ENCODE measurements around the gene CCNB1IP1.
"Not testable (repeated sequence)": the region's sequence is repeated elsewhere in the genome, so short reads cannot be mapped to it uniquely, and the experiment has no call there.

CCNB1IP1 gene

GRCh38 chr14:20332788-20333493 is at the start of gene CCNB1IP1:
Gene CCNB1IP1 (minus strand): TSS chr14:20333279. CDS start chr14:20316523, 16,756 bp downstream.
- peak in 1 of 2 donors; percentile 18 for DNase-seq (ENCODE audit: low read depth in 2 of 2)

- no peak for DNase-seq (ENCODE audit: low read depth in 2 of 2)
Measured at GRCh38 chr14:20382526-20382925, 49.4 kb upstream of the CCNB1IP1 start.

DNA sequence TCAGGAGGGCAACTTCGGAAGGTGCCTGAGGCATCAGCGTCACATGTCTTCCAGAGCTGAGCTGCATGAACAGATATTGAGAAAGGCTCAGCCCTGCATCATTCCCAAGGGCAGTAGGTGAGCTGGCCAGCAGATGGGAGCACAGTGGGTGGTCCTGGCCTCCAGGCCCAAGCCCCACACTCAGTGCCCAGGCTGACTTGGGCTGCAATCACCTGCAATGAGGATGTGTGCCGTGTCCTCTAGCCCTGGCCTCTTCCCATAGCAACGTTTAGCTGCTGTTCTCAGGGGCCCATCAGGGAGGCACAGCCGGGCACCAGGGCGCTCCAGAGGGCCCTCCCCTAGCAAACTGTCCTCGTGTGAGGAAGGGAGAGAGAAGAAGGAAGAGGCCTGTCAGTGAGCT is 48.3 kb upstream of the CCNB1IP1 start:
- no peak for DNase-seq (ENCODE audit: low read depth in 2 of 2)

- DNase-seq (ENCODE audit: low read depth in 2 of 2) = no peak
Measured at GRCh38 chr14:20380681-20381080, 47.6 kb upstream of the CCNB1IP1 start.

GRCh38 chr14:20379743-20380142 is 46.7 kb upstream of the CCNB1IP1 start:
- DNase-seq (ENCODE audit: low read depth in 2 of 2) = no peak

DNA sequence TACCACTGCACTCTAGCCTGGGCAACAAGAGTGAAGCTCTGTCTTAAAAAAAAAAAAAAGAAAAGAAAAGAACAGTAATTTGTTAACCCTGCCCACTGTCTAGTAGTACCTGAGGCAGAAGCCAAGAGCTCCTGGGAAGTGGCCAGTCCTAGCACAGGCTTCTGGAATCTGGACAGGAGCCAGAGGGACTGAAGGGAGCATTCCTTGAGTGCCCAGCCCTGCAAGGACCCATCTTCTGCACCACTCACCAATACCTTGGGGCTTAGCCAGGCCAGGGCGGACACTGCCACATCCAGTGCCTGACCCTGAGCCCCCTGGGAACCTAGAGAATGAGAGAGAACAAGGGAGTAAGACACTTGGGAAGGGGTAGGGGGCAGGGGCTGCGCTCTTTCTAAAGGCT is 44.1 kb upstream of the CCNB1IP1 start:
- DNase-seq (ENCODE audit: low read depth in 2 of 2) = no peak

DNA sequence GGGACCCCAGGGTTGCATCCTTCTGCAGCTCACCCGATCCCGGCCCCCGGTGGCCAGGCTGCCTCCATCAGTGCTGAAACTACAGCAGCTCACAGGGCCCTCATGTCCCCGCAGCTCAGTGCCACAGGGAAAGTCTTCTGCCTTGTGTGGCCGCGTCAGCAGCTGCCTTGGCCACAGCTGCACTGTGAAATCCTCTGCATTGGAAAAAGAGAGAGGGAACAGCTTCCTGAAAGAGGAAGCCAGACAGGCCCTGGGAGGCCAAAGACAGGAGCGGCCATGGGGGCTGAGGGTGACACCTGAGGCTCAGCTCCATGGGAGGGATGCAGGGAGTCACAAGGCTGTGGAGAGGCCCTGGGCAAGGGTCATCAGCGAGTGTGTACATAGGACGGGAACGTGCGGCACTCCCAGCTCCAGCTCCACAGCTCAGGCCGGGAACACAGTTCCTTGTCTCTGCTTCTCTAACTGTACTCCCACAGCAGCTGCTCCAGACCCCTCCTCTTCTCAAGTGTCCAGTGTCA is 43.1 kb upstream of the CCNB1IP1 start:
- no peak for DNase-seq (ENCODE audit: low read depth in 2 of 2)

GRCh38 chr14:20375471-20375870 is 42.4 kb upstream of the CCNB1IP1 start:
- DNase-seq (ENCODE audit: low read depth in 2 of 2) = no peak

GRCh38 chr14:20372796-20373195 is 39.7 kb upstream of the CCNB1IP1 start:
- DNase-seq (ENCODE audit: low read depth in 2 of 2) = no peak

- DNase-seq (ENCODE audit: low read depth in 2 of 2) = no peak
Measured at GRCh38 chr14:20365928-20366327, 32.8 kb upstream of the CCNB1IP1 start.

- DNase-seq (ENCODE audit: low read depth in 2 of 2) = not testable (repeated sequence)
Measured at GRCh38 chr14:20358474-20358873, 25.4 kb upstream of the CCNB1IP1 start.

DNA sequence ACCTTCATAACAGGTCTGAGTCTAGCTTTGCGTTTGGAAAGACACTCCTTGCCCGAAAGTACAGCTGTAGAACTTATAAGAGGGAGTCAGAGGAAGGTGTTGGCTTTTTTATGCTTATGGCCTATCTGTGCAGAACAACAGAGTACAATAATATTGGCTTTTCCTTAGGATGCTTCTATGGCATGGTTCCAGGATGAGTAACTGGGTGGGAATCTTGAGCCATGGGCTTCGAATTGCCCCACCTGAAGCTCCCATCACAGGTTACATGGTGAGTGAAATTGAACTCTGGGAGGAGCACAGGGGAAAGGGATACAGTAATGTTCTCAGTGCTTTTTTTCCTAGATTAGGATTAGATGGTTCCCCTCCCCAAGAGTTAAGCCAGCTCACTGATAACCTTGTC is 23.3 kb upstream of the CCNB1IP1 start:
- DNase-seq (ENCODE audit: low read depth in 2 of 2) = no peak

GRCh38 chr14:20350860-20351259 is 17.8 kb upstream of the CCNB1IP1 start:
- no peak for DNase-seq (ENCODE audit: low read depth in 2 of 2)

- DNase-seq (ENCODE audit: low read depth in 2 of 2) = no peak
Measured at GRCh38 chr14:20350282-20350681, 17.2 kb upstream of the CCNB1IP1 start.

GRCh38 chr14:20347747-20348146 is 14.7 kb upstream of the CCNB1IP1 start:
- no peak for DNase-seq (ENCODE audit: low read depth in 2 of 2)

GRCh38 chr14:20346713-20347112 is 13.6 kb upstream of the CCNB1IP1 start:
- no peak for DNase-seq (ENCODE audit: low read depth in 2 of 2)

- no peak for DNase-seq (ENCODE audit: low read depth in 2 of 2)
Measured at GRCh38 chr14:20345366-20345765, 12.3 kb upstream of the CCNB1IP1 start.

DNA sequence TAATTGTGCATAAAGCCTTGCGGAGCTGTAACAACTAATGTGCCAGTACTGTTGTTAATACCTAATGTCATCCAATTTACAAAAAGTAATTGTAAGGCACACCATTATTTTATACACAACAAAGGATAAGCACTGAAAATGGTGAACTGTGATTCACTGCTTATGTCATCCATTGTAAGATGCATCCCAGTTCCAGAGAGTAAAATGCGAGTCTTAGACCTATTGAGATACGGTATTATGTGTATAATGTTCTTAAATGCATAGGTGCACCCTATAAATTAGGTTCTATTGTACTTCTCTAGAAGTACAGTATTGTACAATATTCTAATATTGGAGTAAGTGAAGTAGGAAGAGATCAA is 10.8 kb upstream of the CCNB1IP1 start:
- no peak for DNase-seq (ENCODE audit: low read depth in 2 of 2)

DNA sequence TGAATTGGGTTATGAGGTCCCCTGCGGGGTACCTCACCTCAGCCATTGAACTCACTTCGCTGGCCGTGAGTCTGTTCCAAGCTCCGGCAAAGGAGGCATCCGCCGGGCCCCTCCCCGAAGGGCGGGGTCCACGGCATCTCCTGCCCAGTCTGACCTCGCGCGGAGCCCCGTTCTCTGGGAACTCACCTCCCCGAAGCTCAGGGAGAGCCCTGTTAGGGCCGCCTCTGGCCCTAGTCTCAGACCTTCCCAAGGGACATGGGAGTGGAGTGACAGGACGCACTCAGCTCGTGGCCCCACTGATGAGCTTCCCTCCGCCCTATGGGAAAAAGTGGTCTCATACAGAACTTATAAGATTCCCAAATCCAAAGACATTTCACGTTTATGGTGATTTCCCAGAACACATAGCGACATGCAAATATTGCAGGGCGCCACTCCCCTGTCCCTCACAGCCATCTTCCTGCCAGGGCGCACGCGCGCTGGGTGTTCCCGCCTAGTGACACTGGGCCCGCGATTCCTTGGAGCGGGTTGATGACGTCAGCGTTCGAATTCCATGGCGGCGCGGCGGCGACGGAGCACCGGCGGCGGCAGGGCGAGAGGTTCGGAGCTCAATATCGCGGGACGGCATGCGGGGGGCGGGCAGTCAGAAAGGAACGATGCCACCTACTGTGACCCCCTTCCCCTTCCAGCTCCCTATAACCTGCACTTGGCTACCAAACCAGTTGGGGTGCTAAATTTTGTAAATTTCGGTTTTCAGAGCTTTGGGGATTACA is 10.2 kb upstream of the CCNB1IP1 start, which contains the start of gene PARP2:
TSS of gene PARP2 (plus strand) at position 544 of the 770 bp plus-strand sequence. CDS start at position 551, 7 bp downstream.
- DNase-seq (ENCODE audit: low read depth in 2 of 2) = peak; percentile 86 to 89

- no peak for DNase-seq (ENCODE audit: low read depth in 2 of 2)
Measured at GRCh38 chr14:20341646-20342045, 8.6 kb upstream of the CCNB1IP1 start.

- not testable (repeated sequence) for DNase-seq (ENCODE audit: low read depth in 2 of 2)
Measured at GRCh38 chr14:20341032-20341431, 8.0 kb upstream of the CCNB1IP1 start.

DNA sequence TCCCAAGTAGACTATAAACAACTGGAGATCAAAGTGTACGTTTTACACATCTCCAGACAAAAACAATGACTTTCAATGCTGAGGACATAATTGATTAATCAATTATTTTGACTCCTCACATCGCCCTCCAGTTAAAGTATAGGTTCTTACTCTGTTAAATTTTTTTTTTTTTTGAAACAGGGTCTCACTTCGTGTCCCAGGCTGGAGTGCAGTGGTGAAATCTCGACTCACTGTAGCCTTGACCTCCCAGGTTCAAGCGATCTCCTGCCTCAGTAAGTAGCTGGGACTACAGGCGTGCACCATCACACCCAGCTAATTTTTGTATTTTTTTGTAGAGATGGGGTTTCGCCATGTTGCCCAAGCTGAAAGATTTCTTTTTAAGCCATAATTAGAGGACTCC is 938 bp upstream of the CCNB1IP1 start:
- no peak for DNase-seq (ENCODE audit: low read depth in 2 of 2)

DNA sequence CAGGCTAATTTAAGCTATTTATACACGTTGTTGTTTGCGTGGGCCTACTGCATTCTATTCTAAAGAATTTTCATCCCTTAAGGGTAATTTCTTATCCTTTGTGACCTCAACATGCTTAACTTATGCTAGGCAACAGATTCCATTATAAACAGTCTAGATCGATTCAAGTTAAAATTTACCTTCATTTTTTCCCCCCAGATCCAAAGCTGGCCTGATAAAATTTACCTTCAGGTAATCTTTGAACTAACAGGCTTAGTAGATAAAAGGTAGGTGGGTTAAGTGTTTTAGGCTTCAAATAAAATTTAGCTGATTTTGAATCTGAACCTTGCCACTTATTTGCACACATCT is 389 bp upstream of the CCNB1IP1 start:
- DNase-seq (ENCODE audit: low read depth in 2 of 2) = no peak

All from stimulated activated CD8-positive, alpha-beta memory T cell treated with anti-CD3 and anti-CD28 coated beads, Interleukin-7, amount 100 ng/mL, for 4 hours (primary cell).